GM10248 (cell line): ENCODE data around the gene MAML3.

Source experiments
- CTCF ChIA-PET: fragments of 300-600 bp; sonication (Branson Sonifier 250); formaldehyde crosslinking; extraction: SDS; loops from one replicate; lab custom pipeline; 2021; ENCODE audit warnings: antibody characterized with exemption; lab: Yijun Ruan, JAX
- POLR2A ChIA-PET: fragments of 350-650 bp; sonication (Branson Sonifier 250); formaldehyde crosslinking; extraction: SDS; loops from one replicate; lab custom pipeline; 2020; ENCODE audit warnings: antibody characterized with exemption; lab: Yijun Ruan, JAX
- DNase-seq: peaks from one replicate; pipeline ENCODE4 v3.0.0; 2012; ENCODE audit errors: extremely low spot score
- TF ChIP-seq, protein P1 (sequence below): IDR thresholded peaks from 2 replicates; pipeline ENCODE4 v1.5.1; 2012; ENCODE audit warnings: mild to moderate bottlenecking, low read depth; ENCODE audit errors: extremely low read depth, missing control alignments, control extremely low read depth

Gene MAML3

DNA sequence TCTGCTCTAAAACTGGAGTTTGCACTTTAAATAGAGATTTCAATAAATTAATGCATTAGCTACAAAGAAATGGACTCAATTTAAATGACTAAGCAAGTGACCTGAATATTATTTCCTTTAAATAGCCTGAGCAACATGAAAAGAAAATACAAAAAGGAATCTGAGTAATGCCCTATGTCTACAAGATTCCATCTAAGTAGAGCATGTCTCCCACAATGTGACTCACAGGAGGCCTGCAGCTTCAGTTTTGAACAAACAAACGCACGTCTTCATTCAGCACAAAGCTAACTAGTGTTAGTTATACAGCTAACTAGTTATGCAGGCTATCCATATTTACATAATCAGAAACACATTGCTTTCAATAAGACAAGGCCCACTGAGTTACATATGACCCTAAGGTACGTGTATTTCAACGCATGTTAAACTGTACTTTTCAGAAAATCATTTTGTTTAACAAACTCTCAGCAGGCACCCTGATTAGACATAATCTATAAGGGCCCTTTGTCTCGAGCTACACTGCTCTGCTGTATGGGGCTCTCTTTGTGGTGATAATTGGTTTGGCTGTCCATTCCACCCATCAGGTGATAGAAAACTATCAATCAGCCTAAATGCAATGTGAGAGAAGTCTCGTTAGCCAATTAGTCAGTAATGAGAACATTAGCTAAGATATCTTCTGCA, 116.5 kb downstream of the MAML3 start:
- DNase-seq = no peak
- POLR2A ChIA-PET = no interaction called here
- TF ChIP-seq, protein P1, sequence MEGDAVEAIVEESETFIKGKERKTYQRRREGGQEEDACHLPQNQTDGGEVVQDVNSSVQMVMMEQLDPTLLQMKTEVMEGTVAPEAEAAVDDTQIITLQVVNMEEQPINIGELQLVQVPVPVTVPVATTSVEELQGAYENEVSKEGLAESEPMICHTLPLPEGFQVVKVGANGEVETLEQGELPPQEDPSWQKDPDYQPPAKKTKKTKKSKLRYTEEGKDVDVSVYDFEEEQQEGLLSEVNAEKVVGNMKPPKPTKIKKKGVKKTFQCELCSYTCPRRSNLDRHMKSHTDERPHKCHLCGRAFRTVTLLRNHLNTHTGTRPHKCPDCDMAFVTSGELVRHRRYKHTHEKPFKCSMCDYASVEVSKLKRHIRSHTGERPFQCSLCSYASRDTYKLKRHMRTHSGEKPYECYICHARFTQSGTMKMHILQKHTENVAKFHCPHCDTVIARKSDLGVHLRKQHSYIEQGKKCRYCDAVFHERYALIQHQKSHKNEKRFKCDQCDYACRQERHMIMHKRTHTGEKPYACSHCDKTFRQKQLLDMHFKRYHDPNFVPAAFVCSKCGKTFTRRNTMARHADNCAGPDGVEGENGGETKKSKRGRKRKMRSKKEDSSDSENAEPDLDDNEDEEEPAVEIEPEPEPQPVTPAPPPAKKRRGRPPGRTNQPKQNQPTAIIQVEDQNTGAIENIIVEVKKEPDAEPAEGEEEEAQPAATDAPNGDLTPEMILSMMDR = no peak
- CTCF ChIA-PET = interaction anchor here (2.2 kb wide), 1 partner anchor 15 kb away, joined by 5 read pairs; no protein-coding TSS in a partner anchor

DNA sequence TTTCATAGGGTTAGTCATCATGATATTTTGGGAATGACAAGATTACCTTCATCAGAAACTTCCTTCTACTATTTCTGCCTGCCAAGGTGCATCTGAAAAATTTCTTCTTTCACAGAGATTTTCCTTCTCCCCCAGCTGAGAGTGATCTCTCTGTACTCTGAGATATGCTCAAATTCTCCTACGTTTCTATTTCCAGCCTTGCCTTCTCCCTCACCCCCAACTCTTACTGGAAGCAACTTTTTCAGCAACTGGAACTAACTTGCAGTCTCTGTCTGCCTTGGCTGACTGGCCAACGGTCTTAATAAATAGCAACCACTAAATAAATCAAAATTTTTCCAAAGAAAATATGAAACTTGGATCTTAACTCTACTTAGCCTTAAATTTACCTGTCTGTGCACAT, 122.3 kb downstream of the MAML3 start:
- CTCF ChIA-PET = no interaction called here
- TF ChIP-seq, protein P1 = no peak
- DNase-seq = no peak
- POLR2A ChIA-PET = no interaction called here

DNA sequence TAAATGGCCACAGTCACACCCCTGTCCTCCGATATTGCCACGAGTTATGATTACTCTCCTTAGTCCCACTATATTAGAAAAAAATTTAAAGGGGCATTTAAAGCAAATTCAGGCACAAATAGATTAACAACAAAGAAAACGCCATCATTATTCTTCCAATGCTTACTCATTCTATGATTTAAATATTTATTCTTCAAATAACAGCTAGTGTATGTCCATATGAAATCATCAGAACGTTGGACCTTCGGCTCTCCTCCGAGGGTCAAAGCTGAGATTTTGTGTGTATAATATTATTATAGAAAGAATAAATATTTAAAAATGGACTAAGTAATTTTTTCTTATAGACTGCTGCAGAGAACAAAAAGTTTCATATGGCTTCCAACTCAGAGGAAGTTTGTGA, 122.9 kb downstream of the MAML3 start:
- POLR2A ChIA-PET = no interaction called here
- DNase-seq = no peak
- TF ChIP-seq, protein P1 = no peak
- CTCF ChIA-PET = no interaction called here

DNA sequence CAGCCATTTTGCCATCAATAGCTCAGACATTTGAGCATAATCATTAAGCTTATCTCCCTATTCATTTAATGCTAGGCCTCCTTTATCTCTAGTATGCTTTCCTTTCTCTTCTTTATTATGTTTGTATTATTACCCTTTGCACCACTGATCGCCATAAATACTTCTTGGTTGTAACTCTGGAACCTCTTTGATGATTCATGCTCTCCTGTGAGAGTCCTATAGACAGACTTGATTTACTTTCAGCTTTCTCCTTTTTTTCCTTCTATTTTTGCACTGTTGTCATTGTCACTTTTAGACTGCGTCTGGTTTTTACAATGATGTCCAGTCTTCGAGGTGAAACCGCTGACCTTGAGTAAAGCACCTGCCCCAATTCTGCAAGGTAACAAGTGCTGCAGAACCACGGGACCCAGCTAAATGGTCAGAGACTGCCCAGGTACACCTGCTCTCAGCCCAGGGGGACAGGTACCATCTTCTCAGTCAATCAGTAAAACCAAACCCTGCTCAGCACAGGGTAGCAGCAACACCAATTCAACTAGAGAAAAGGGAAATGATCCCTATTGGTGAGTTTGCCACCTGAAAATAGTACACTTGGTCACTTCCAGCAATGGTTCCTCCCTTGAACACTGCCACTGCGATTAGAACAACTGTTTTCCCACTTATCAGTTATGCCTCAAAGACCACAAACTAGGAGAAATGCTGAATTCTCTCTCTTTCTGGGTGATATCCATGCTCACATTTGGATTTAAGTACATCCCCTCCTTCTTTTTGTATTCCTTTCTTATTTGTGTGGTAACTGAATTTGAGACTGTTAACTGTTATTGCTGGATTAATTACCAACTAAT, 125.1 kb downstream of the MAML3 start:
- ChIA-PET POLR2A (no interaction called here), CTCF (no interaction called here)
- TF ChIP-seq, protein P1 = no peak
- DNase-seq = no peak

DNA sequence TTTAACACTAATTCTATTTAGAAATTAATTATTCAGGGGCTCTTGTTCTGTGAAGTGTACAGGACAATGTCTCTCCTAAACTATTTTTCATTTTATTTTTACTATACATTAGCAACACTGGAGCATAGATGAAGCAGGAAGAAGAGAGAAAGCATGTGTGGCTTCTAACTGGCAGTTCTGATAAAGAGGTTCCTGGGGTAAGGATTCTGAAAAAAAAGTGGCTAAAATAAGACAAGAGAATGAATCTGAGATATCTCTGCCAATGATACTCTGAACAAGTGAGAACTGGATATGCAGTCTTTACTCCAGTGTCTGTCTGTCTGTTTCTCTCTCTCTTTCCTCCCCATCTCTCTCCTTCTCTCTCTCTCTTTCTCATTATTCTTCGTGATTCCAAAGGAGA, 125.9 kb downstream of the MAML3 start:
- no peak for DNase-seq
- TF ChIP-seq, protein P1 = no peak
- POLR2A ChIA-PET = no interaction called here
- CTCF ChIA-PET = no interaction called here

DNA sequence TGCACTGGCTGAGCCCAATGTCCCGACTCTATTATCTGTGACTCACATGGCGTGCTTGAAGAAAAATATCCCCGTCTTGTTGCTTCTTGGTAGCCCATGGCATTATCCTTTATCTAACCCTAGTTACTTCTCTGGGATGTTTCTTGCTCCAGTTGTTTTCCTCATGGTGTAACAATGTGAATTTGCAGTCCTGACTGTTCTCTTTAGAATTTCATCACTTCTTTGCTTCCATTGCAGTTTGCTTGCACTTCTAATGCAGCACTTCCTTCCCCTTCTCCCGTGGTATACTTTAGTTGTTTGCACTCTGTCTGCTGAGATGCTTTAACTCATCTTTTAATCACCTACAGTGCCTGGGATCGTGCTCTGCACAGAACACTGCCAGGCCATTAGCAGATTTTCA, 126.9 kb downstream of the MAML3 start:
- TF ChIP-seq, protein P1 = no peak
- ChIA-PET CTCF (no interaction called here), POLR2A (no interaction called here)
- no peak for DNase-seq
